Stimulated activated CD4-positive, alpha-beta T cell treated with anti-CD3 and anti-CD28 coated beads, Interleukin-4, amount 100 ng/mL, for 24 hours (primary cell): ENCODE data around the gene MLX.

Experiments used
- DNase-seq: peaks from one replicate; pipeline ENCODE4 v3.0.0-alpha.2; 2020

MLX gene

GRCh38 chr17:42566883-42567573 lies at the start of gene MLX:
MLX (plus strand) TSS chr17:42567100; CDS start chr17:42567125, 25 bp downstream.
- DNase-seq = peak; percentile 92

GRCh38 chr17:42517516-42517915 lies 49.4 kb upstream of the MLX start:
- peak; percentile 85 for DNase-seq

GRCh38 chr17:42518046-42518754 lies 48.7 kb upstream of the MLX start:
- DNase-seq = no peak

GRCh38 chr17:42518755-42519545 lies 48.0 kb upstream of the MLX start:
- DNase-seq = no peak

GRCh38 chr17:42519546-42520491 lies 47.1 kb upstream of the MLX start:
- no peak for DNase-seq

GRCh38 chr17:42520540-42520951 lies 46.4 kb upstream of the MLX start:
- DNase-seq = no peak

- DNase-seq = no peak
These were observed 45.9 kb upstream of the MLX start for GRCh38 chr17:42521036-42521435.

- DNase-seq = no peak
These were observed 45.1 kb upstream of the MLX start for GRCh38 chr17:42521666-42522262.

- no peak for DNase-seq
These were observed 44.6 kb upstream of the MLX start for GRCh38 chr17:42522263-42522790.

GRCh38 chr17:42522798-42523278 lies 44.1 kb upstream of the MLX start:
- no peak for DNase-seq

GRCh38 chr17:42525221-42525620 lies 41.7 kb upstream of the MLX start:
- DNase-seq = no peak

GRCh38 chr17:42526031-42526444 lies 40.9 kb upstream of the MLX start:
- DNase-seq = no peak

- DNase-seq = no peak
These were observed 39.0 kb upstream of the MLX start for GRCh38 chr17:42527932-42528331.

- DNase-seq = no peak
These were observed 37.8 kb upstream of the MLX start for GRCh38 chr17:42529061-42529460.

GRCh38 chr17:42530952-42531454 lies 35.9 kb upstream of the MLX start:
- DNase-seq = no peak

- DNase-seq = peak; percentile 50
These were observed 35.2 kb upstream of the MLX start for GRCh38 chr17:42531455-42532354.

GRCh38 chr17:42535155-42536047 lies 31.5 kb upstream of the MLX start:
- DNase-seq = no peak

GRCh38 chr17:42536048-42536371 lies 30.9 kb upstream of the MLX start, which contains the start of gene NAGLU:
NAGLU (plus strand) TSS chr17:42536241; CDS start chr17:42536273, 32 bp downstream.
- peak; percentile 87 for DNase-seq
